ENCODE measurements around the gene LCP2.

LCP2 gene

GRCh38 chr5:170293273-170293672, 4.3 kb downstream of the LCP2 start:
- Histone ChIP-seq H3K9ac (ENCODE audit: low read length) (no peak overlapping the region), H3K36me3 (ENCODE audit: control insufficient read depth, insufficient read depth, low read length, severe bottlenecking) (no peaks in the 10 kb centered on the region), H3K4me3 (ENCODE audit: low read length) (no peak overlapping the region), H3K4me1 (ENCODE audit: control insufficient read depth, insufficient read depth, low read length) (peaks cover 4% of the 10 kb centered on the region), H3K27me3 (replicated peaks; ENCODE audit: control insufficient read depth, insufficient read depth, low read length) (peaks cover 51% of the 10 kb centered on the region), H3K9me3 (ENCODE audit: control insufficient read depth, low read length) (no peaks in the 10 kb centered on the region)
- no peak for DNase-seq (ENCODE audit: low read depth)

- peaks cover 49% of the 10 kb centered on the region for H3K27me3 ChIP-seq (replicated peaks; ENCODE audit: control insufficient read depth, insufficient read depth, low read length)
- H3K4me3 ChIP-seq (ENCODE audit: low read length), result no peak overlapping the region
- no peak overlapping the region for H3K9ac ChIP-seq (ENCODE audit: low read length)
- H3K9me3 ChIP-seq (ENCODE audit: control insufficient read depth, low read length), result no peaks in the 10 kb centered on the region
- H3K36me3 ChIP-seq (ENCODE audit: control insufficient read depth, insufficient read depth, low read length, severe bottlenecking), result no peaks in the 10 kb centered on the region
- H3K4me1 ChIP-seq (ENCODE audit: control insufficient read depth, insufficient read depth, low read length), result peaks cover 4% of the 10 kb centered on the region
- DNase-seq (ENCODE audit: low read depth), result no peak
Measured at GRCh38 chr5:170292179-170293104, 5.1 kb downstream of the LCP2 start.

- H3K4me3 ChIP-seq (ENCODE audit: low read length), result no peak overlapping the region
- peaks cover 34% of the 10 kb centered on the region for H3K27me3 ChIP-seq (replicated peaks; ENCODE audit: control insufficient read depth, insufficient read depth, low read length)
- H3K9ac ChIP-seq (ENCODE audit: low read length), result no peak overlapping the region
- DNase-seq (ENCODE audit: low read depth), result no peak
- H3K4me1 ChIP-seq (ENCODE audit: control insufficient read depth, insufficient read depth, low read length), result peaks cover 4% of the 10 kb centered on the region
- peaks cover 18% of the 10 kb centered on the region for H3K9me3 ChIP-seq (ENCODE audit: control insufficient read depth, low read length)
- no peaks in the 10 kb centered on the region for H3K36me3 ChIP-seq (ENCODE audit: control insufficient read depth, insufficient read depth, low read length, severe bottlenecking)
Measured at GRCh38 chr5:170290498-170290897, 7.1 kb downstream of the LCP2 start.

DNA sequence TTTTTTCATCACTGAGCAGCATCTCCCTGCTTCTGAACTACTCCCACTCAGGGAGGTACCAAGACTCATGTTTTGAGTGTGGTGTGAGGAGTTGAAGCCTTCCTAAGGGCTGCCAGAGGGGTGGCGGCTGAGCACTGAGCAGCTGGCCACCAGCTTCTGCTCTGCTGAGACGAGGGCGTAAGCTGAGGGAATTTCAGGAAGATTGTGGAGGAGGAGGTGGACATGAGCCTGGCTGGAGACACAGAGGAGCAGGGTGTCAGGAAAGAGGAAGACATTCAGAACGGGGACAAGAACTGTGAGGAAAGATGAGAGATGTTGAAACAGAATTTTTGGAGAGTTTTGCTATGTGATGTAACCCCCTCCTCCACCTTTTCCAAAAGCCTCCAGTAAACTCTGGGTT, 7.8 kb downstream of the LCP2 start:
- H3K9ac ChIP-seq (ENCODE audit: low read length), result no peak overlapping the region
- H3K36me3 ChIP-seq (ENCODE audit: control insufficient read depth, insufficient read depth, low read length, severe bottlenecking), result no peaks in the 10 kb centered on the region
- peaks cover 4% of the 10 kb centered on the region for H3K4me1 ChIP-seq (ENCODE audit: control insufficient read depth, insufficient read depth, low read length)
- peaks cover 25% of the 10 kb centered on the region for H3K9me3 ChIP-seq (ENCODE audit: control insufficient read depth, low read length)
- peaks cover 27% of the 10 kb centered on the region for H3K27me3 ChIP-seq (replicated peaks; ENCODE audit: control insufficient read depth, insufficient read depth, low read length)
- no peak overlapping the region for H3K4me3 ChIP-seq (ENCODE audit: low read length)
- DNase-seq (ENCODE audit: low read depth), result no peak

GRCh38 chr5:170289121-170289520, 8.5 kb downstream of the LCP2 start:
- no peak overlapping the region for H3K9ac ChIP-seq (ENCODE audit: low read length)
- H3K27me3 ChIP-seq (replicated peaks; ENCODE audit: control insufficient read depth, insufficient read depth, low read length), result peaks cover 23% of the 10 kb centered on the region
- H3K4me3 ChIP-seq (ENCODE audit: low read length), result no peak overlapping the region
- no peaks in the 10 kb centered on the region for H3K36me3 ChIP-seq (ENCODE audit: control insufficient read depth, insufficient read depth, low read length, severe bottlenecking)
- peaks cover 30% of the 10 kb centered on the region for H3K9me3 ChIP-seq (ENCODE audit: control insufficient read depth, low read length)
- DNase-seq (ENCODE audit: low read depth), result no peak
- peaks cover 4% of the 10 kb centered on the region for H3K4me1 ChIP-seq (ENCODE audit: control insufficient read depth, insufficient read depth, low read length)

DNA sequence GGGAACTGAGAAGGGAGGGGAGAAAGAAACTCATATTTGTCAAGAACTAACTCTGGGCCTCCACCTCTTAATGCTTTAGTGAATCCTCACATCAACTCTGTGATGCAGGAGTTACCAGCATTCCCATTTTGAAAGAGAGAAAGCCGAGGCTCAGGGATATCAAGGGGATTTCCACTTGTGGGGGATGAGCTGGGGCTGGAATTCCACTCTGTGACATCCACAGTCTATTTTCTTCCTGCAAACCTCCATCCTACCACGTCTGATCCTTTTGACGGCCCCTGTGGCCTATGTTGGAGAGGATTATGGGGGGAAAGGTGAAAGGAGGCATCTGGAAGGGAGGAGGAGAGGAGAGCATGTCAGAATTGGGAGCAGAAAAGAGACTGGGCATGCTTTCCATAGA, 9.0 kb downstream of the LCP2 start:
- Histone ChIP-seq H3K4me3 (ENCODE audit: low read length) (no peak overlapping the region), H3K4me1 (ENCODE audit: control insufficient read depth, insufficient read depth, low read length) (peaks cover 4% of the 10 kb centered on the region), H3K36me3 (ENCODE audit: control insufficient read depth, insufficient read depth, low read length, severe bottlenecking) (no peaks in the 10 kb centered on the region)

GRCh38 chr5:170288151-170288550, 9.4 kb downstream of the LCP2 start:
- H3K9me3 ChIP-seq (ENCODE audit: control insufficient read depth, low read length), result peaks cover 40% of the 10 kb centered on the region
- no peaks in the 10 kb centered on the region for H3K36me3 ChIP-seq (ENCODE audit: control insufficient read depth, insufficient read depth, low read length, severe bottlenecking)
- peaks cover 4% of the 10 kb centered on the region for H3K4me1 ChIP-seq (ENCODE audit: control insufficient read depth, insufficient read depth, low read length)
- H3K4me3 ChIP-seq (ENCODE audit: low read length), result no peak overlapping the region
- no peak for DNase-seq (ENCODE audit: low read depth)
- no peak overlapping the region for H3K9ac ChIP-seq (ENCODE audit: low read length)
- H3K27me3 ChIP-seq (replicated peaks; ENCODE audit: control insufficient read depth, insufficient read depth, low read length), result peaks cover 18% of the 10 kb centered on the region

More for the DNA sequence above, 9.0 kb downstream of the LCP2 start:
- no peak for DNase-seq (ENCODE audit: low read depth)
- H3K9me3 ChIP-seq (ENCODE audit: control insufficient read depth, low read length), result peaks cover 36% of the 10 kb centered on the region
- H3K27me3 ChIP-seq (replicated peaks; ENCODE audit: control insufficient read depth, insufficient read depth, low read length), result peaks cover 22% of the 10 kb centered on the region
- no peak overlapping the region for H3K9ac ChIP-seq (ENCODE audit: low read length)

- Histone ChIP-seq H3K36me3 (ENCODE audit: control insufficient read depth, insufficient read depth, low read length, severe bottlenecking) (no peaks in the 10 kb centered on the region), H3K9me3 (ENCODE audit: control insufficient read depth, low read length) (peaks cover 46% of the 10 kb centered on the region), H3K9ac (ENCODE audit: low read length) (no peak overlapping the region), H3K4me3 (ENCODE audit: low read length) (no peak overlapping the region), H3K27me3 (replicated peaks; ENCODE audit: control insufficient read depth, insufficient read depth, low read length) (peaks cover 17% of the 10 kb centered on the region), H3K4me1 (ENCODE audit: control insufficient read depth, insufficient read depth, low read length) (peaks cover 4% of the 10 kb centered on the region)
- DNase-seq (ENCODE audit: low read depth), result no peak
Measured at GRCh38 chr5:170287532-170287931, 10.0 kb downstream of the LCP2 start.

- H3K36me3 ChIP-seq (ENCODE audit: control insufficient read depth, insufficient read depth, low read length, severe bottlenecking), result no peaks in the 10 kb centered on the region
- H3K9me3 ChIP-seq (ENCODE audit: control insufficient read depth, low read length), result peaks cover 50% of the 10 kb centered on the region
- H3K4me3 ChIP-seq (ENCODE audit: low read length), result no peak overlapping the region
- H3K27me3 ChIP-seq (replicated peaks; ENCODE audit: control insufficient read depth, insufficient read depth, low read length), result peaks cover 9% of the 10 kb centered on the region
- H3K9ac ChIP-seq (ENCODE audit: low read length), result no peak overlapping the region
- no peak for DNase-seq (ENCODE audit: low read depth)
- H3K4me1 ChIP-seq (ENCODE audit: control insufficient read depth, insufficient read depth, low read length), result peaks cover 4% of the 10 kb centered on the region
Measured at GRCh38 chr5:170286386-170286925, 11.1 kb downstream of the LCP2 start.

DNA sequence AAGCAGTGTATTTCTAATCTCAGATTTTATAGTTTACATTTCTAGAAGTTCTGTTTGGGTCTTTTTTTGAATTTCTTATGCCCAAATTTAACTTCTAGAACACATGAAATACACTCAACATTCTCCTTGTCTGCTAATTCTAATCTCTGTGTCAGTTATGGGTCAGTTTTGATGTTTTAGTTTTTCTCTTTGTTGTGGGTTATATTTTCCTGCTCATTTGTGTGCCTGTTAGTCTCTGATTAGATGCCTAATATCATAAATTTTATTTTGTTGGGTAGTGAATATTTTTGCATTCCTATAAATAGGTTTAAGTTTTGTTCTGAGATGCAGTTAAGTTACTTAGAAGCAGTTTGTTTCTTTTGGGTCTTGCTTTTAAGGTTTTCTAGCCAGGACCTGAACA, 12.4 kb downstream of the LCP2 start:
- peaks cover under 1% of the 10 kb centered on the region for H3K4me1 ChIP-seq (ENCODE audit: control insufficient read depth, insufficient read depth, low read length)
- H3K9me3 ChIP-seq (ENCODE audit: control insufficient read depth, low read length), result peaks cover 50% of the 10 kb centered on the region
- no peak for DNase-seq (ENCODE audit: low read depth)
- no peaks in the 10 kb centered on the region for H3K36me3 ChIP-seq (ENCODE audit: control insufficient read depth, insufficient read depth, low read length, severe bottlenecking)
- no peak overlapping the region for H3K4me3 ChIP-seq (ENCODE audit: low read length)
- H3K9ac ChIP-seq (ENCODE audit: low read length), result no peak overlapping the region
- H3K27me3 ChIP-seq (replicated peaks; ENCODE audit: control insufficient read depth, insufficient read depth, low read length), result peaks cover 5% of the 10 kb centered on the region

GRCh38 chr5:170284231-170284630, 13.3 kb downstream of the LCP2 start:
- Histone ChIP-seq H3K9me3 (ENCODE audit: control insufficient read depth, low read length) (peaks cover 50% of the 10 kb centered on the region), H3K4me1 (ENCODE audit: control insufficient read depth, insufficient read depth, low read length) (peaks cover 8% of the 10 kb centered on the region), H3K4me3 (ENCODE audit: low read length) (no peak overlapping the region), H3K36me3 (ENCODE audit: control insufficient read depth, insufficient read depth, low read length, severe bottlenecking) (no peaks in the 10 kb centered on the region), H3K9ac (ENCODE audit: low read length) (no peak overlapping the region), H3K27me3 (replicated peaks; ENCODE audit: control insufficient read depth, insufficient read depth, low read length) (peaks cover 9% of the 10 kb centered on the region)
- no peak for DNase-seq (ENCODE audit: low read depth)
